EL (cell line): ENCODE results near the gene USP17L22.
"Not testable (repeated sequence)": the region's sequence is repeated elsewhere in the genome, so short reads cannot be mapped to it uniquely, and the experiment has no call there.

Source experiments
- DNase-seq: peaks from one replicate; pipeline ENCODE4 v3.0.0-alpha.2; 2016

Gene USP17L22

DNA sequence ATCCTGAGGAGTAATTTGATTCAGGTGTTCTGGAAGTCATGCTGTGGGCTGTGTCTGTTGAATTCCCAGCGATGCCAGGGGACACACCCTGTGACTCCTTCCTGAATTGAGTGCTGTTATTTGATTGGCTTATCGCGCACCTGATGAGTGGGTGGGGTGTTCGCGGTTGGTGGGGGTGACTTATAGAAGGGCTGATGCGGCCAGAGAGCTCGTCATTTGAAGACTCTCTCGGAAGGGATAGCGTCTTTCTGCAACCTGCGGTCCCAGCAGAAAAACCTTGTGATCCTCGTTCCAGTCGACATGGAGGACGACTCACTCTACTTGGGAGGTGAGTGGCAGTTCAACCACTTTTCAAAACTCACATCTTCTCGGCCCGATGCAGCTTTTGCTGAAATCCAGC, at the start of gene USP17L22:
TSS of gene USP17L22 (plus strand) at position 301 of the 400 bp plus-strand sequence. CDS start at position 301, 0 bp downstream.
- DNase-seq, result not testable (repeated sequence)

- DNase-seq, result not testable (repeated sequence)
Measured at GRCh38 chr4:9219852-9220251, 47.6 kb upstream of the USP17L22 start, which contains the start of gene USP17L12. TSS of gene USP17L12 (plus strand) at chr4:9220152. CDS start at chr4:9220152, 0 bp downstream.

DNA sequence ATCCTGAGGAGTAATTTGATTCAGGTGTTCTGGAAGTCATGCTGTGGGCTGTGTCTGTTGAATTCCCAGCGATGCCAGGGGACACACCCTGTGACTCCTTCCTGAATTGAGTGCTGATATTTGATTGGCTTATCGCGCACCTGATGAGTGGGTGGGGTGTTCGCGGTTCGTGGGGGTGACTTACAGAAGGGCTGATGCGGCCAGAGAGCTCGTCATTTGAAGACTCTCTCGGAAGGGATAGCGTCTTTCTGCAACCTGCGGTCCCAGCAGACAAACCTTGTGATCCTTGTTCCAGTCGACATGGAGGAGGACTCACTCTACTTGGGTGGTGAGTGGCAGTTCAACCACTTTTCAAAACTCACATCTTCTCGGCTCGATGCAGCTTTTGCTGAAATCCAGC, 42.8 kb upstream of the USP17L22 start, which contains the start of gene USP17L13:
TSS of gene USP17L13 (plus strand) at position 301 of the 400 bp plus-strand sequence. CDS start at position 301, 0 bp downstream.
- DNase-seq, result not testable (repeated sequence)

DNA sequence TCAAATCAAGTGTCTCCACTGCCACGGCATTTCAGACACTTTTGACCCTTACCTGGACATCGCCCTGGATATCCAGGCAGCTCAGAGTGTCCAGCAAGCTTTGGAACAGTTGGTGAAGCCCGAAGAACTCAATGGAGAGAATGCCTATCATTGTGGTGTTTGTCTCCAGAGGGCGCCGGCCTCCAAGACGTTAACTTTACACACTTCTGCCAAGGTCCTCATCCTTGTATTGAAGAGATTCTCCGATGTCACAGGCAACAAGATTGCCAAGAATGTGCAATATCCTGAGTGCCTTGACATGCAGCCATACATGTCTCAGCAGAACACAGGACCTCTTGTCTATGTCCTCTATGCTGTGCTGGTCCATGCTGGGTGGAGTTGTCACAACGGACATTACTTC, 37.2 kb upstream of the USP17L22 start:
- not testable (repeated sequence) for DNase-seq

- DNase-seq, result not testable (repeated sequence)
Measured at GRCh38 chr4:9234085-9234484, 33.3 kb upstream of the USP17L22 start, which contains the start of gene USP17L15. TSS of gene USP17L15 (plus strand) at chr4:9234385. CDS start at chr4:9234385, 0 bp downstream.

DNA sequence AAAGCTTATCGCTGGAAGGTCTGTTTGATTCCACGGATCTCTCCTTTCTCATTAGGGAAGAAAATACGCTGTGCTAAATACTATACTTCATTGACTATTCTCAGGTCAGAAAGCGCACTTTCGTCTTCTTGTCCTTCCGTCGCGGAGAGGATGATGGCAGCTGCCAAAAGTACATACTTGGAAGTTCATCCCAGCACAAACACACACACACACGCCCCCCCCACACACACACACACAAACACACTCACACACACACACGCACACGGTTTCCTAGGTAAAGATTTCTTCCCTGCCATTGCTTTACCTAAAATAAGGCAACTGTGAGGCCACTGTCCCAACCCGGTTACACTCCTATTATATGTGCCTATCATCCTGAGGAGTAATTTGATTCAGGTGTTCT, 29.0 kb upstream of the USP17L22 start:
- not testable (repeated sequence) for DNase-seq

DNA sequence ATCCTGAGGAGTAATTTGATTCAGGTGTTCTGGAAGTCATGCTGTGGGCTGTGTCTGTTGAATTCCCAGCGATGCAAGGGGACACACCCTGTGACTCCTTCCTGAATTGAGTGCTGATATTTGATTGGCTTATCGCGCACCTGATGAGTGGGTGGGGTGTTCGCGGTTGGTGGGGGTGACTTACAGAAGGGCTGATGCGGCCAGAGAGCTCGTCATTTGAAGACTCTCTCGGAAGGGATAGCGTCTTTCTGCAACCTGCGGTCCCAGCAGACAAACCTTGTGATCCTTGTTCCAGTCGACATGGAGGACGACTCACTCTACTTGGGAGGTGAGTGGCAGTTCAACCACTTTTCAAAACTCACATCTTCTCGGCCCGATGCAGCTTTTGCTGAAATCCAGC, 23.8 kb upstream of the USP17L22 start, which contains the start of gene USP17L17:
TSS of gene USP17L17 (plus strand) at position 301 of the 400 bp plus-strand sequence. CDS start at position 301, 0 bp downstream.
- not testable (repeated sequence) for DNase-seq

- DNase-seq, result not testable (repeated sequence)
Measured at GRCh38 chr4:9247953-9248680, 19.3 kb upstream of the USP17L22 start, which contains the start of gene USP17L18. TSS of gene USP17L18 (plus strand) at chr4:9248630. CDS start at chr4:9248630, 0 bp downstream.

GRCh38 chr4:9253078-9253477, 14.3 kb upstream of the USP17L22 start, which contains the start of gene USP17L19:
TSS of gene USP17L19 (plus strand) at chr4:9253378. CDS start at chr4:9253378, 0 bp downstream.
- DNase-seq, result not testable (repeated sequence)

GRCh38 chr4:9257824-9258223, 9.6 kb upstream of the USP17L22 start, which contains the start of gene USP17L20:
TSS of gene USP17L20 (plus strand) at chr4:9258124. CDS start at chr4:9258124, 0 bp downstream.
- DNase-seq, result not testable (repeated sequence)

GRCh38 chr4:9262572-9262971, 4.8 kb upstream of the USP17L22 start, which contains the start of gene USP17L21:
TSS of gene USP17L21 (plus strand) at chr4:9262872. CDS start at chr4:9262872, 0 bp downstream.
- not testable (repeated sequence) for DNase-seq

DNA sequence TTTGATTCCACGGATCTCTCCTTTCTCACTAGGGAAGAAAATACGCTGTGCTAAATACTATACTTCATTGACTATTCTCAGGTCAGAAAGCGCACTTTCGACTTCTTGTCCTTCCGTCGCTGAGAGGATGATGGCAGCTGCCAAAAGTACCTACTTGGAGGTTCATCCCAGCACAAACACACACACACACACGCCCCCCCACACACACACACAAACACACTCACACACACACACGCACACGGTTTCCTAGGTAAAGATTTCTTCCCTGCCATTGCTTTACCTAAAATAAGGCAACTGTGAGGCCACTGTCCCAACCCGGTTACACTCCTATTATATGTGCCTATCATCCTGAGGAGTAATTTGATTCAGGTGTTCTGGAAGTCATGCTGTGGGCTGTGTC, 4.3 kb downstream of the USP17L22 start:
- DNase-seq, result not testable (repeated sequence)
